Keratinocyte (primary cell): ENCODE results near the gene PERCC1. TPM values are rescaled to one million over a fixed set of nuclear protein-coding genes. Genes with fewer than 3 reads are reported as not detected.

Experiments used
- DNase-seq: peaks from one replicate; pipeline ENCODE4 v3.0.0-alpha.2; 2011; ENCODE audit warnings: low read depth, missing footprints, low spot score
- FAIRE-seq: peaks from 2 replicates; lab custom pipeline; 2011; peaks lifted over from hg19 to GRCh38; lab: Jason Lieb, UNC
- H2AFZ ChIP-seq: 2 replicates; pipeline ENCODE4 v1.6.0; 2012; ENCODE audit warnings: low read length, control low read depth, inconsistent platforms; ENCODE audit not compliant: control insufficient read depth
- H3K27ac ChIP-seq: 2 replicates; pipeline ENCODE4 v1.5.1; 2011; ENCODE audit warnings: low read length; ENCODE audit not compliant: control insufficient read depth, insufficient read depth
- H3K27me3 ChIP-seq: 3 replicates; pipeline ENCODE4 v1.6.0; 2011; ENCODE audit warnings: low read length; ENCODE audit not compliant: control insufficient read depth, insufficient read depth; ENCODE audit errors: extremely low read depth
- H3K36me3 ChIP-seq, 2 experiments: 2 replicates in 1 of 2; 3 replicates in 1 of 2; pipeline ENCODE4 v1.5.1; 2011; ENCODE audit warnings: low read length in 2 of 2, mild to moderate bottlenecking in 1 of 2; ENCODE audit not compliant: control insufficient read depth in 2 of 2, insufficient read depth in 2 of 2; ENCODE audit errors: extremely low read depth in 1 of 2
- H3K4me1 ChIP-seq: 3 replicates; pipeline ENCODE4 v1.5.1; 2011; ENCODE audit warnings: low read length; ENCODE audit not compliant: control insufficient read depth, insufficient read depth; ENCODE audit errors: extremely low read depth
- H3K4me2 ChIP-seq: 3 replicates; pipeline ENCODE4 v1.6.0; 2011; ENCODE audit warnings: low read depth, low read length; ENCODE audit not compliant: control insufficient read depth, insufficient read depth; ENCODE audit errors: extremely low read depth
- H3K4me3 ChIP-seq, 3 experiments: fragments of 200-600 bp in 1 of 3; sonication (generic) in 1 of 3; 2 replicates in 2 of 3; 3 replicates in 1 of 3; pipeline ENCODE4 v1.5.1; 2011 to 2016; ENCODE audit warnings: low read length in 3 of 3, mild to moderate bottlenecking in 3 of 3, control low read depth in 2 of 3, inconsistent platforms in 1 of 3, low read depth in 1 of 3, mixed read lengths in 1 of 3, mixed run types in 1 of 3, moderate library complexity in 1 of 3; ENCODE audit not compliant: control insufficient read depth in 2 of 3, insufficient read depth in 2 of 3; ENCODE audit errors: extremely low read depth in 1 of 3
- H3K79me2 ChIP-seq: 2 replicates; pipeline ENCODE4 v1.6.0; 2012; ENCODE audit warnings: low read length; ENCODE audit not compliant: control insufficient read depth, insufficient read depth
- H3K9ac ChIP-seq: 3 replicates; pipeline ENCODE4 v1.6.0; 2011; ENCODE audit warnings: low read length; ENCODE audit not compliant: control insufficient read depth, insufficient read depth; ENCODE audit errors: extremely low read depth
- H3K9me1 ChIP-seq: 3 replicates; pipeline ENCODE4 v1.6.0; 2011; ENCODE audit warnings: low read length; ENCODE audit not compliant: control insufficient read depth, insufficient read depth; ENCODE audit errors: extremely low read depth
- H3K9me3 ChIP-seq: 2 replicates; pipeline ENCODE4 v1.5.1; 2012; ENCODE audit warnings: low read depth, low read length; ENCODE audit not compliant: control insufficient read depth
- H4K20me1 ChIP-seq: 3 replicates; pipeline ENCODE4 v1.6.0; 2011; ENCODE audit warnings: low read length; ENCODE audit not compliant: control insufficient read depth, insufficient read depth; ENCODE audit errors: extremely low read depth
- CTCF ChIP-seq, 3 experiments: IDR thresholded peaks in 1 of 3; conservative IDR thresholded peaks in 1 of 3; optimal IDR thresholded peaks in 1 of 3; 2 replicates in 2 of 3; 3 replicates in 1 of 3; pipeline versions ENCODE3 to v1.5.1; 2011; ENCODE audit warnings: low read length in 3 of 3, mild to moderate bottlenecking in 3 of 3, moderate library complexity in 2 of 3, control low read depth in 1 of 3, inconsistent platforms in 1 of 3; ENCODE audit not compliant: insufficient read depth in 2 of 3; ENCODE audit errors: extremely low read depth in 1 of 3
- EZH2 ChIP-seq: IDR thresholded peaks from one replicate; pipeline ENCODE4 v1.6.1; 2012; ENCODE audit warnings: inconsistent platforms, mild to moderate bottlenecking, low read length, moderate library complexity
- dilution Hi-C: fragments of 300-500 bp; cut with MboI; formaldehyde crosslinking; loops from one replicate; pipeline ENCODE4 v1.7.0; 2020; ENCODE audit warnings: low sequenced_read_pairs; ENCODE audit not compliant: extremely low pct_ligation_motif_present
- polyA plus RNA-seq, 5 experiments: library from polyadenylated mRNA; depleted of rRNA in 3 of 5; stranded (reverse) in 3 of 5; stranded (forward) in 1 of 5; unstranded in 1 of 5; fragments of >200 nt; gene quantifications; 1 replicate in 1 of 5; 2 replicates in 3 of 5; 3 replicates in 1 of 5; pipeline versions ENCODE4 v1.2.1 to v1.2.3, GENCODE V29; 2011 to 2012; ENCODE audit warnings: missing spikeins in 2 of 5, low read depth in 1 of 5, low replicate concordance in 1 of 5

Gene PERCC1
- polyA plus RNA-seq, 1 donor (not counting 4 experiments of a cell fraction or from before 2014, with no cell fraction given) = not detected

DNA sequence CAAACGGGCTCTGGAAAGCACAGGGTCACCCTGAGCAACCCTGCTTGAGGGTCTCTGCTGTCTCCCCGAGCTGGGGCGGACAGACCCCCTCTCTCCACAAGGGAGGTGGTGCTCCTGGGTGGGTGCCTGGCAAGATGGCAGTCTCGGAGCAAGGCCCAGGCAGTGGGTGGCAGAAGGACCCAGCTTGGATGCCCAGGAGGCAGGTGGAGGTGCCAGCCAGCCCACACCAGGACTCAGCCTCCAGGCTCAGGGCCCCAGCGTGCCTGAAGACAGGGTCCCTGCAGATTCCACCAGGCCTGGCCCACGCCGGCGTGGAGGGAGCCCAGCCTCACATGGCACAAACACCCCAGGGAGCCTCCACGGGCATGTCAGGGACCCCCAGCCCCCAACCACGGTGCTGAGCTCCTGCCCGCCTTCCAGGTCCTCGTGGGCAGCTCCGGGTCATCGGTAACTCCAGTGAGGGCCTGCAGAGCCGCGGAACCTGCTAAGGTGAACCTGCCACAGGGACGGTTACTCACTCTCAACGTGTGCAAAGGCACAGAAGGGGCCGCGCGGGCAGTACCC, 37.2 kb upstream of the PERCC1 start:
- Histone ChIP-seq H3K4me1 (no peaks in the 10 kb centered on the region), H3K27me3 (no peaks in the 10 kb centered on the region), H3K4me3 (no peak overlapping the region), H3K36me3 (peaks cover 0 to 6% of the 10 kb centered on the region in 2 experiments), H3K4me2 (no peak overlapping the region), H3K9me1 (no peaks in the 10 kb centered on the region), H2AFZ (no peak overlapping the region), H3K9ac (no peak overlapping the region), H4K20me1 (no peaks in the 10 kb centered on the region), H3K9me3 (no peaks in the 10 kb centered on the region), H3K27ac (no peak overlapping the region), H3K79me2 (no peaks in the 10 kb centered on the region)
- dilution Hi-C loops = no loop called here
- FAIRE-seq (no peak), DNase-seq (no peak)
- TF ChIP-seq CTCF (optimal IDR thresholded peaks at IDR 0.05 in 1 of 3, IDR thresholded peaks at IDR 0.05 in 1 of 3, conservative IDR thresholded peaks at IDR 0.05 in 1 of 3; ENCODE audit: extremely low read depth in 1 of 3, insufficient read depth in 2 of 3, low read length in 3 of 3) = no peak
- no peak for TF ChIP-seq EZH2

- dilution Hi-C loops = no loop called here
- Histone ChIP-seq H3K9me1 (no peaks in the 10 kb centered on the region), H3K9me3 (no peaks in the 10 kb centered on the region), H4K20me1 (no peaks in the 10 kb centered on the region), H3K4me1 (no peaks in the 10 kb centered on the region), H3K36me3 (peaks cover 0 to 5% of the 10 kb centered on the region in 2 experiments), H3K27me3 (no peaks in the 10 kb centered on the region), H3K9ac (no peak overlapping the region), H3K27ac (no peak overlapping the region), H3K4me3 (no peak overlapping the region), H3K4me2 (no peak overlapping the region), H3K79me2 (no peaks in the 10 kb centered on the region), H2AFZ (no peak overlapping the region)
- TF ChIP-seq EZH2 (no peak), CTCF (optimal IDR thresholded peaks at IDR 0.05 in 1 of 3, IDR thresholded peaks at IDR 0.05 in 1 of 3, conservative IDR thresholded peaks at IDR 0.05 in 1 of 3; ENCODE audit: extremely low read depth in 1 of 3, insufficient read depth in 2 of 3, low read length in 3 of 3) (no peak)
- DNase-seq (no peak), FAIRE-seq (no peak)
These were observed 36.4 kb upstream of the PERCC1 start for GRCh38 chr16:1394367-1394951.
